HepG2 (cell line): Measurements from ENCODE around the gene RCAN2. TPM values are rescaled to one million over a fixed set of nuclear protein-coding genes. Genes with fewer than 3 reads are reported as not detected.
A peak's percentile ranks its signal among the peaks of the same experiment; 100 is the strongest.

ENCODE experiments used
- ATAC-seq: fragments of 200-7000 bp; cut with Tn5 transposase; 3 replicates; pipeline ENCODE4 v1.9.1; 2020; ENCODE audit warnings: mild to moderate bottlenecking, moderate library complexity
- BruUV-seq: library from RNA; stranded (reverse); fragments of 400-500 nt; replicated peaks from 2 replicates; lab custom pipeline; 2021; lab: Mats Ljungman, UMichigan
- CTCF ChIA-PET: fragments of 300-600 bp; formaldehyde crosslinking; extraction: SDS; loops from one replicate; lab custom pipeline; 2021; ENCODE audit warnings: low total read pairs, inconsistent platforms, low intra/inter-chr PET ratio; lab: Yijun Ruan, JAX
- POLR2A ChIA-PET: fragments of 350-600 bp; sonication (Branson Sonifier 250); formaldehyde crosslinking; loops from one replicate; lab custom pipeline; 2020; ENCODE audit warnings: antibody characterized with exemption, inconsistent platforms; lab: Yijun Ruan, JAX
- DNase-seq: peaks from one replicate; pipeline ENCODE4 v3.0.0-alpha.2; 2015; ENCODE audit warnings: low spot score
- FAIRE-seq: peaks from 3 replicates; lab custom pipeline; 2011; peaks lifted over from hg19 to GRCh38; lab: Jason Lieb, UNC
- H2AFZ ChIP-seq: one replicate; pipeline ENCODE4 v1.6.1; 2011; ENCODE audit warnings: low read length, inconsistent platforms
- H3K27ac ChIP-seq: fragments of 300-600 bp; 3 replicates; pipeline ENCODE4 v1.8.0; 2011; ENCODE audit warnings: mixed run types, mild to moderate bottlenecking, mixed read lengths, low read length, inconsistent platforms; ENCODE audit not compliant: insufficient read depth; ENCODE audit errors: extremely low read length
- H3K27me3 ChIP-seq, 2 experiments: fragments of 200-600 bp in 1 of 2; 2 replicates in 1 of 2; 3 replicates in 1 of 2; pipeline versions ENCODE4 v1.6.0 to v1.8.0; 2011; ENCODE audit warnings: low read length in 2 of 2, mild to moderate bottlenecking in 2 of 2, moderate library complexity in 2 of 2, inconsistent platforms in 1 of 2; ENCODE audit not compliant: insufficient read depth in 2 of 2, control insufficient read depth in 1 of 2
- H3K36me3 ChIP-seq, 2 experiments: fragments of 200-600 bp in 1 of 2; replicated peaks in 1 of 2; 2 replicates in 1 of 2; 3 replicates in 1 of 2; pipeline versions ENCODE4 v1.5.1 to v1.8.0; 2011; ENCODE audit warnings: low read length in 2 of 2, inconsistent platforms in 1 of 2; ENCODE audit not compliant: insufficient read depth in 2 of 2, control insufficient read depth in 1 of 2
- H3K4me1 ChIP-seq: 2 replicates; pipeline ENCODE4 v1.5.1; 2012; ENCODE audit warnings: low read length, inconsistent platforms; ENCODE audit not compliant: insufficient read depth
- H3K4me2 ChIP-seq: 2 replicates; pipeline ENCODE4 v1.6.0; 2011; ENCODE audit warnings: low read depth, low read length, inconsistent platforms
- H3K4me3 ChIP-seq, 3 experiments: fragments of 200-600 bp in 1 of 3; sonication (generic), shearing (Covaris generic) in 1 of 3; replicated peaks in 1 of 3; 2 replicates each; pipeline ENCODE4 v1.5.1; 2011 to 2016; ENCODE audit warnings: low read length in 3 of 3, inconsistent platforms in 2 of 3, low read depth in 2 of 3, mild to moderate bottlenecking in 2 of 3, control low read depth in 1 of 3, mixed read lengths in 1 of 3; ENCODE audit not compliant: insufficient read depth in 1 of 3
- H3K79me2 ChIP-seq: one replicate; pipeline ENCODE4 v1.6.1; 2011; ENCODE audit warnings: low read length, inconsistent platforms; ENCODE audit not compliant: insufficient read depth
- H3K9ac ChIP-seq: 2 replicates; pipeline ENCODE4 v1.6.0; 2011; ENCODE audit warnings: mild to moderate bottlenecking, low read depth, low read length, inconsistent platforms; ENCODE audit not compliant: insufficient read depth
- H3K9me3 ChIP-seq: 2 replicates; pipeline ENCODE4 v1.5.1; 2012; ENCODE audit warnings: mild to moderate bottlenecking, low read length
- H4K20me1 ChIP-seq: 2 replicates; pipeline ENCODE4 v1.6.0; 2011; ENCODE audit warnings: inconsistent platforms, mild to moderate bottlenecking, low read length, moderate library complexity; ENCODE audit not compliant: insufficient read depth
- CREBL2 ChIP-seq: sonication (generic); formaldehyde crosslinking; IDR thresholded peaks from 2 replicates; pipeline ENCODE4 v1.8.1; 2023; ENCODE audit warnings: missing genetic modification reagents, mild to moderate bottlenecking, borderline replicate concordance
- DDIT3 ChIP-seq: sonication (generic); formaldehyde crosslinking; IDR thresholded peaks from 2 replicates; pipeline ENCODE4 v1.4.0; 2020; ENCODE audit warnings: mild to moderate bottlenecking, missing genetic modification reagents
- DR1 ChIP-seq: sonication (generic); formaldehyde crosslinking; IDR thresholded peaks from 2 replicates; pipeline ENCODE4 v1.8.0; 2021; ENCODE audit warnings: mild to moderate bottlenecking, missing genetic modification reagents, inconsistent platforms
- FOXA1 ChIP-seq, 2 experiments: fragments of 450-650 bp in 1 of 2; sonication (generic) in 1 of 2; formaldehyde crosslinking in 1 of 2; IDR thresholded peaks; 2 replicates each; pipeline versions ENCODE4 v1.4.0 to v1.6.1; 2016 to 2020; ENCODE audit warnings: missing genetic modification reagents in 1 of 2
- HOMEZ ChIP-seq: IDR thresholded peaks from 2 replicates; pipeline ENCODE4 v1.6.1; 2016; ENCODE audit warnings: low read depth
- NFE2L2 ChIP-seq: fragments of 150-350 bp; IDR thresholded peaks from 2 replicates; pipeline ENCODE4 v1.6.1; 2014; ENCODE audit warnings: low read length
- PHF8 ChIP-seq: sonication (generic); formaldehyde crosslinking; IDR thresholded peaks from 2 replicates; pipeline ENCODE4 v1.5.0; 2020; ENCODE audit warnings: missing genetic modification reagents
- ZNF513 ChIP-seq: sonication (generic); formaldehyde crosslinking; conservative IDR thresholded peaks from 2 replicates; pipeline ENCODE4 v1.5.0; 2020; ENCODE audit warnings: missing genetic modification reagents
- WGBS: methylation state at CpG from one replicate; pipeline ENCODE4 v1.1.6; 2017; ENCODE audit warnings: low lambda C conversion rate; 5-methylcytosine and 5-hydroxymethylcytosine counted together
- in situ Hi-C: cut with HindIII; loops from 2 replicates; pipeline ENCODE4 v1.10.0; 2017; ENCODE audit warnings: low pct_unique_long_range_greater_than_20kb; ENCODE audit not compliant: extremely low pct_ligation_motif_present
- intact Hi-C: fragments of 100-400 bp; cut with micrococcal nuclease; formaldehyde crosslinking; loops from one replicate; pipeline ENCODE4 v1.10.0; 2022; ENCODE audit not compliant: unreplicated experiment
- polyA plus RNA-seq, 8 experiments: library from polyadenylated mRNA; depleted of rRNA in 3 of 8; stranded (reverse) in 7 of 8; unstranded in 1 of 8; fragments of >200 nt; fragmentation: Illumina TruSeq in 4 of 8; extraction: Trizol in 4 of 8; gene quantifications; 2 replicates each; pipeline versions ENCODE4 v1.2.1 to v1.2.3, GENCODE V29; 2011 to 2016; ENCODE audit warnings: low read depth in 4 of 8, missing spikeins in 1 of 8, mixed read lengths in 1 of 8; ENCODE audit not compliant: insufficient read depth in 1 of 8
- total RNA-seq, 5 experiments: library from RNA; depleted of rRNA; stranded (reverse); fragments of >200 nt; fragmentation: Illumina TruSeq; extraction: Trizol; gene quantifications; 2 replicates each; pipeline ENCODE4 v1.2.3, GENCODE V29; 2016; ENCODE audit warnings: low read depth in 1 of 5

Gene RCAN2
- total and polyA plus RNA-seq, 2 of the 13 experiments (the other 11 are each of a cell fraction or from before 2014, with no cell fraction given): not detected

- BruUV-seq: no TSS peak
- Histone ChIP-seq H3K27ac (no peak overlapping the region), H3K4me2 (no peak overlapping the region), H3K36me3 (no peaks in the 10 kb centered on the region), H3K9ac (no peak overlapping the region), H3K79me2 (no peaks in the 10 kb centered on the region), H3K9me3 (no peaks in the 10 kb centered on the region), H2AFZ (no peak overlapping the region), H4K20me1 (no peaks in the 10 kb centered on the region)
- CTCF ChIA-PET: no interaction called here
- DNase-seq (no peak), ATAC-seq (no peak)
- intact Hi-C loops: no loop called here
- whole genome bisulfite sequencing: 1% methylated on average over 4 of the region's 4 CpGs
- TF ChIP-seq ZNF513: no peak
- no peak for TF ChIP-seq FOXA1 (IDR thresholded peaks at IDR 0.05)
- no peak for TF ChIP-seq FOXA1 (CRISPR knock-in tag; IDR thresholded peaks at IDR 0.05)
- TF ChIP-seq DDIT3 (CRISPR knock-in tag): no peak
- TF ChIP-seq DR1 (CRISPR knock-in tag): no peak
- no peak for TF ChIP-seq CREBL2 (CRISPR knock-in tag)
- 0 out of 2 replicates have a peak, but pooled peaks have one; percentile 35 for TF ChIP-seq NFE2L2
- no peak for TF ChIP-seq HOMEZ (CRISPR knock-in tag)
- no peak for TF ChIP-seq PHF8 (CRISPR knock-in tag)
- TF ChIP-seq, all 625 proteins: peak for 1
- no peak for FAIRE-seq
- H3K27me3 ChIP-seq: no peaks in the 10 kb centered on the region
- H3K4me1 ChIP-seq: no peaks in the 10 kb centered on the region
- POLR2A ChIA-PET: no interaction called here
- H3K4me3 ChIP-seq: no peak overlapping the region
- in situ Hi-C loops: no loop called here
Measured at GRCh38 chr6:46509981-46510510, 18.8 kb upstream of the RCAN2 start.
